HG02588 (cell line): ENCODE measurements around the gene TRAPPC8.
A peak's percentile ranks its signal among the peaks of the same experiment; 100 is the strongest.
"Not testable (repeated sequence)": the region's sequence is repeated elsewhere in the genome, so short reads cannot be mapped to it uniquely, and the experiment has no call there.

ENCODE experiments used
- ATAC-seq: cut with Tn5 transposase; IDR thresholded peaks from one replicate; pipeline ENCODE4 v1.9.1; 2021; ENCODE audit warnings: mild to moderate bottlenecking, moderate library complexity; ENCODE audit not compliant: unreplicated experiment

Gene TRAPPC8

DNA sequence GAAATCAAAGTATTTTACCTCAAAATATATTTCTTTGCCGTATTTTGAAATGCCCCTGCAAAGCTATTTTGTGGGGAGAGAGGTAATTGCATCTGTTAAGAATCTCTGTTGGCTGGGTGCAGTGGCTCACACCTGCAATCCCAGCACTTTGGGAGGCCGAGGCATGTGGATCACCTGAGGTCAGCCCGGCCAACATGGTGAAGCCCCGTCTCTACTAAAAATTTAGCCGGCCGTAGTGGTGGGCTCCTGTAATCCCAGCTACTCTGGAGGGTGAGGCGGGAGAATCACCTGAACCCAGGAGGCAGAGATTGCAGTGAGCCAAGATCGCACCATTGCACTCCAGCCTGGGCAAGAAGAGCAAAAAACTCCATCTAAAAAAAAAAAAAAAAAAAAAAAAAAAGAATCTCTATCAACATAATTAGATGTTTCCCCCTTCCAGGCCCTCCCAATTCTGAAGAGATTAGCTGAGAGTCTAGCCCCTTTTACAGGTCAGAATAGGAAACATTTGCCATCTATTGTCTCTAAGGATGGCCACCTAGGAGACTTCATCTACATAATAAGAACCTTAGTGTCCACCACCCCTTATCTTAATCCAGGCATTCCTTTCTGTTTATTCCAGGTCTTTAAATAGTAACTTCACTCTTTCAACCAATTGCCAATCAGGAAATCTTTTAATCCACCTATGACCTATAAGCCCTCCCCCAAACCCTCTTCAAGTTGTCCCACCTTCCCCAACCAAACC lies 3.5 kb upstream of the TRAPPC8 start:
- ATAC-seq = no peak

DNA sequence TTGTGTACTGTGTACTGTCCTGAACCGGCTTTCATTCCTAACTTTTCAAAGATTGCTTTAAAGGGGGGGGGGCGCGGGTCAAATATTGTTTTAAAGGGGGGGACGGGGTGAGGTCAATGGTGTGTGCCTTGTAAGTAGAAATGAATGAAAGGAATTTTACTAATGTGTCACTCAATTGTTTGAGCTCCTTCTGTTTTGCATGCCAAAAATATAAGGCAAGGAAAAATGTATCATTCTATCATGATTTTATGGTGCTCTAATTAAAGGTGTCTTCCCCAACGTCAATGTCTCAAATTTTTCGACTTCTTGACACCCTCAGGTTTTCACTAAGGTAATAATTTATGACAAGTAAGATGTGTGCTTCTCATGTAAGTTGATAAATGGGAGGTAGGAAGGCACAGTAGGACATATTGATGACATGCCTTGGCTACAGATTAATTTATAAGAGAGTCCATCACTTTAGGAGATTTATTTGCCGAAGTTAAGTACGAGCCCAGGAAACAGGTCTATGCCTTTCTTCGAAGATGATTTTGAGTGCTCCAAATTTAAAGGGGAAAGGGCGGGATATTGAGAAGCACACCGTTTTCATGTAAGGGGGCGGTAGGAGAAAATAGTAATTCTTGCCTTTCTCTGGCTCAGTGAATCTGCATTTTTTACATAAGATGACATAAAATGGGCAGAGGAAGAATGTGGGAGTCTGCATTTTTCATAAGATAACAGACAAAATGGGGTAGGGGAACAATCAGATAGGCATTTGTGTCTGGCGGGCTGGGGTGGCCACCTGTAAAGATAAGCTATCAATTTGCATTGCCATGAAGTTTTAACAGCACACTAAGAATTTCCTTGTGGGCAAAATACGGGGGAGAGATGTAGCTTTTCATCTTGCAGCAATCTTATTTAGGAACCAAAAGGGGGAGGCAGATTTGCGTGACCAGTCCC lies 1.2 kb upstream of the TRAPPC8 start:
- no peak for ATAC-seq

- ATAC-seq = peak; percentile 35
Observed at GRCh38 chr18:31942291-31942998, 483 bp downstream of the TRAPPC8 start.

DNA sequence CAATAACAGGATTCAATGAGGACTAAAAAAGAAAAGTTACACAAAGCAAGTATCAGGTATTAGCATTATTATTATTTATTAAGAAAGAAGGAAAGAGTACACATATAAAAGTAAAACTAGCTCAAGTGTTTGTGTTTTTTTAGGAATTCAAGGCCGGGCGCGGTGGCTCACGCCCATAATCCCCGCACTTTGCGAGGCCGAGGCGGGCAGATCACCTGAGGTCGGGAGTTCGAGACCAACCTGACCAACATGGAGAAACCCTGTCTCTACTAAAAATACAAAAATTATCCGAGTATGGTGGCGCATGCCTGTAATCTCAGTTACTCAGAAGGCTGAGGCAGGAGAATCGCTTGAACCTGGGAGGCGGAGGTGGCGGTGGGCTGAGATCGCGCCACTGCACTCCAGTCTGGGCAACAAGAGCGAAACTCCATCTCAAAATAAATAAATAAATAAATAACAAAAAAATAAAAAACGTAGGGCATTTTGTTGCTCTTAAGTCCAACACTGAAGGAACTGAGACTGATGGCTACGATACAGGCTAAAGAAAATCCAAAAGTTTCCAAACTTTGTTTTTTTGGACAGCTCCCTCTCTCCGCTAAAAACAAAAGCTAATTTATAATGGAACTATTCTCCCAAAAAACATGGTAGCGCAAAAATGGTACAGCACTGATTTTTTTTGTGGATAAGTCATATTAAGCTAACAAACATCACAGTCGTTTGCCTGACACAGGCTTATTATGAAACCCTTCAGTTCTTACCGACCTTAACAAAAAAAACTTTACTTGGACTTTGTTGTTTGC lies 1.7 kb downstream of the TRAPPC8 start:
- no peak for ATAC-seq

GRCh38 chr18:31934773-31935172 lies 8.2 kb downstream of the TRAPPC8 start:
- not testable (repeated sequence) for ATAC-seq

DNA sequence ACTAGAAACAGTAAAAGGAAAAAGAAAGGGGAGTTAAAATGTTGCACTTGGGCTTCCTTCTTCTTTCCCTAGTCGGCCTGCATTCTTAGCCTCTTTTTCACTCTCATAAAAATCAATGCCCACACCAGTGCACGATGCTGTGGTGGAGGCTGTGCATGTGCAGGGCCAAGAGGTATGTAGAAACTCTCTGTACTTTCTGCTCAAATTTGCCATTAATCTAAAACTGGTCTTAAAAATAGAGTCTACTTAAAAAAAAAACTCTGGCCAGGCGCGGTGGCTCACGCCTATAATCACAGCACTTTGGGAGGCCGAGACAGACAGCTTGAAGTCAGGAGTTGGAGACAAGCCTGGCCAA lies 11.1 kb downstream of the TRAPPC8 start:
- no peak for ATAC-seq

- no peak for ATAC-seq
Observed at GRCh38 chr18:31931163-31931885, 11.6 kb downstream of the TRAPPC8 start.

DNA sequence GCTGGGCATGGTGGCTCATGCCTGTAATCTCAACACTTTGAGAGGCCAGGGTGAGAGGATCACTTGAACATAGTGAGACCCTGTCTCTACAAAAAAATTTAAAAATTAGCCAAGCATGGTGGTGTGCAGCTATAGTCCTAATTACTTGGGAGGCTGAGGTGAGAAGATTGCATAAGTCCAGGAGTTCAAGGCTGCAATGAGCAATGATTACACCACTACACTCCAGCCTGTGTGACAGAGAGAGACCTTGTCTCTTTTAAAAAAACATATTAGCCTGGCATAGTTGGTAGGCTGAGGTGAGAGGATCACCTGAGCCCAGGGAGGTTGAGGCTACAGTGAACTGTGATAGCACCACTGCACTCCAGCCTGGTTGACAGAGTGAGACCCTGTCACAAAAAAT lies 13.7 kb downstream of the TRAPPC8 start:
- ATAC-seq = no peak

- ATAC-seq = not testable (repeated sequence)
Observed at GRCh38 chr18:31926988-31927387, 15.9 kb downstream of the TRAPPC8 start.

DNA sequence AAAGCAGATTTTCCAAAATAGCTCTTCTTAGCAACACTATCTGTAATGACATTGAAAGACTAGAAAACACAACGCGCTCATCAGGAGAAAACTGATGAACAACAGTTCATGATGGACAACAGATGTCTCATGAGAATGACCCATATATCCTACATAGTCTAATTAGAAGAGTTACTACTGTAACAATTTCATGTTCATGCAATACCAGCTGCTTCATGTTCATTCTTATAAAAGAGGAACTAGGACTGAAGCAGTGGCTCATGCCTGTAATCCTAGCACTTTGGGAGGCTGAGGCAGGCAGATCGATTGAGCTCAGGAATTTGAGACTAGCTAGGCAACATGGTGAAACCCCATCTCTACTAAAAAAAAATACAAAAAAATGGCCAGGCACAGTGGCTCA lies 22.7 kb downstream of the TRAPPC8 start:
- ATAC-seq = no peak

- ATAC-seq = not testable (repeated sequence)
Observed at GRCh38 chr18:31919366-31919765, 23.6 kb downstream of the TRAPPC8 start.

DNA sequence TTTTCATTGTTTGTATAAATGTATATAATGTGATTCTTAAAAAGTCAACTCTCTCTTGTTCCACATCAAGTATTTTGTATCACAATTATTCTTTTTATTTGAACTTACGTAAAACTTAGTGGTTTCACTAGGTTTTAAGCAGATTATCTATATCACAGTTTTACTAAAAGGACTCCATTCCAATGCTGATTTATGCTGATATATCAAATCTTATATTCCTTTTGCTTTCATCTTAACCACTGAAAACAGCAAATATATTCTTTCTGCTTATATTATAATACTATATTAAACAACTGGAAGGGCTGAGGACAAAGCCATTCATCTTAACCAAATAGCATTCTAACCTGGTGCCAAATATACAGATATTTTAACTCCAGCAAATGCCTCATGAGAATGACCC lies 24.2 kb downstream of the TRAPPC8 start:
- ATAC-seq = no peak

- ATAC-seq = no peak
Observed at GRCh38 chr18:31901063-31901462, 41.9 kb downstream of the TRAPPC8 start.

- not testable (repeated sequence) for ATAC-seq
Observed at GRCh38 chr18:31899771-31900170, 43.2 kb downstream of the TRAPPC8 start.

GRCh38 chr18:31892936-31893335 lies 50.0 kb downstream of the TRAPPC8 start:
- no peak for ATAC-seq

- ATAC-seq = no peak
Observed at GRCh38 chr18:31891566-31891965, 51.4 kb downstream of the TRAPPC8 start.

GRCh38 chr18:31884020-31884419 lies 58.9 kb downstream of the TRAPPC8 start:
- no peak for ATAC-seq

- no peak for ATAC-seq
Observed at GRCh38 chr18:31880186-31880898, 62.6 kb downstream of the TRAPPC8 start.

- no peak for ATAC-seq
Observed at GRCh38 chr18:31878358-31878757, 64.6 kb downstream of the TRAPPC8 start.
